ENCODE measurements around the gene NFATC1. TPM values are rescaled to one million over a fixed set of nuclear protein-coding genes. Genes with fewer than 3 reads are reported as not detected.

The NFATC1 gene
- total RNA-seq, 2 donors from 2014 or later: 1.6 to 4.3 TPM

DNA sequence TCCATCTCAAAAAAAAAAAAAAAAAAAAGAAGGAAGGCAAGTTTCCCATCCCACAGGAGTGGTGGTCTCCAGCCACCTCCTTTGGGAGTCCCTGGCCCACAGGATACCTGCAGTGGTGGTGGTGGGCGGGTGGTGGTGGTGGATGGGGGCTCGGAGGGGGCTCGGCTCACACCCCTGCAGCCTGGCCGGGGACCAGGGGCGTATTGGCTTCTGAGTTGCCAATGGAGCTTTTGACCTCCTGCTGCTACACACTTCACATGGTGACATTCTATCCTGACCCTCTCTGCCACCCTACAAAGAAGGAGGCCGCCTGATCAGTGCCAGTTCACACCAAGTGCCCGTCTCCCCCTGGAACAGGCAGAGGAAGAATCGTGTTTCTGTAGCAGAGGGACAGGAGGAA is 119.6 kb downstream of the NFATC1 start:
- intact Hi-C loops (cut with DNase I): no loop called here

DNA sequence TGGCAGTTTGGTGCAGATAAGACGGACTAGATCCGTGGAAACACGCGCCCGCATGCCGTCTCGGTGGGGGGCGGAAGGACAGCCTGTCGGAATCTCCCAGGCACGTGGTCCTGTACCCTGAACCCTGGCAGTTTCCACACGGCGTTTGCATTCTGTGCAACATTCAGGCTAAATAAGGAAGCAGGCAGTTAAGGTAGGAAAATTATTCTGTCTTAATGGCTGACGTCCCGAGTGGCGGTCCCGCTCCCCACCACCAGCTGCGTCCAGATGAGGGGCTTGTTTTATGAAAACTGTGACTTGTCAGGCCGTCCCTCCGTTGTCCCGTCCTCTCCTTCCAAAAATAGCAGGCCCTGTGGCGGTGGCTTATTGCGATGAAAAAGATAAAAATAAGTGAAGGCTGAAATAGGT is 120.2 kb downstream of the NFATC1 start:
- Histone ChIP-seq H3K4me3 (no peak overlapping the region), H3K9me3 (no peaks in the 10 kb centered on the region), H3K36me3 (no peaks in the 10 kb centered on the region), H3K4me1 (no peaks in the 10 kb centered on the region), H3K27me3 (no peaks in the 10 kb centered on the region), H3K9ac (ENCODE audit: low read depth in 2 of 2, low read length in 2 of 2) (no peak overlapping the region), H3K27ac (no peak overlapping the region)
- peak; percentile 16 for DNase-seq
- intact Hi-C loops (cut with DNase I): no loop called here
- TF ChIP-seq, protein P1, sequence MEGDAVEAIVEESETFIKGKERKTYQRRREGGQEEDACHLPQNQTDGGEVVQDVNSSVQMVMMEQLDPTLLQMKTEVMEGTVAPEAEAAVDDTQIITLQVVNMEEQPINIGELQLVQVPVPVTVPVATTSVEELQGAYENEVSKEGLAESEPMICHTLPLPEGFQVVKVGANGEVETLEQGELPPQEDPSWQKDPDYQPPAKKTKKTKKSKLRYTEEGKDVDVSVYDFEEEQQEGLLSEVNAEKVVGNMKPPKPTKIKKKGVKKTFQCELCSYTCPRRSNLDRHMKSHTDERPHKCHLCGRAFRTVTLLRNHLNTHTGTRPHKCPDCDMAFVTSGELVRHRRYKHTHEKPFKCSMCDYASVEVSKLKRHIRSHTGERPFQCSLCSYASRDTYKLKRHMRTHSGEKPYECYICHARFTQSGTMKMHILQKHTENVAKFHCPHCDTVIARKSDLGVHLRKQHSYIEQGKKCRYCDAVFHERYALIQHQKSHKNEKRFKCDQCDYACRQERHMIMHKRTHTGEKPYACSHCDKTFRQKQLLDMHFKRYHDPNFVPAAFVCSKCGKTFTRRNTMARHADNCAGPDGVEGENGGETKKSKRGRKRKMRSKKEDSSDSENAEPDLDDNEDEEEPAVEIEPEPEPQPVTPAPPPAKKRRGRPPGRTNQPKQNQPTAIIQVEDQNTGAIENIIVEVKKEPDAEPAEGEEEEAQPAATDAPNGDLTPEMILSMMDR (IDR thresholded peaks at IDR 0.05): no peak

More for the DNA sequence above, 119.6 kb downstream of the NFATC1 start:
- no peaks in the 10 kb centered on the region for H3K36me3 ChIP-seq
- TF ChIP-seq, protein P1 (IDR thresholded peaks at IDR 0.05): no peak
- H3K9me3 ChIP-seq: no peaks in the 10 kb centered on the region
- H3K27ac ChIP-seq: no peak overlapping the region
- no peak overlapping the region for H3K9ac ChIP-seq (ENCODE audit: low read depth in 2 of 2, low read length in 2 of 2)
- H3K27me3 ChIP-seq: no peaks in the 10 kb centered on the region
- H3K4me1 ChIP-seq: no peaks in the 10 kb centered on the region
- no peak overlapping the region for H3K4me3 ChIP-seq
- DNase-seq: peak; percentile 9

DNA sequence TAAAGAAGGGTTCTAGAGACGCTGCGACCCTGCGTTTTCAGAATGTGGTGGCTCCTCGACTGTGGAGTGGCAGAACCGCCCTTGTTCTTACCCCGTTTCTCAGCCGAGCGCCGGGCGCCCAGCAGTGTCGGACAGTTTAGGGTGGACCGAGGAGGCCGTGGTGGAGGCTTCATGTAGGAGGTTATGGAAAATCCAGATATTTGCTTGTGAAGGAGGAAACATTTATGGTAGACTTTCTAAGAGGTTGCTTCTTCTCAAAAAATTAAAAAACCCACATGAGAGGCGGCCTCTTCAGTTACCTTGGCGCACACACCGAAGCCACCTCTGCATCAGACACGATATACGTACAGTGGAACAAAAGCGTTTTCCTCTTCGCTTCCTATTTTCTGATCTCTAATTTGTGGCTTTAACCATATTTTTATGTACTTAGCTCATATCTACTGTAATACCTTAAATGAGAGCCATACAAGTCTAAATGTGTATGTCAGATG is 120.8 kb downstream of the NFATC1 start:
- H3K36me3 ChIP-seq: no peaks in the 10 kb centered on the region
- H3K4me1 ChIP-seq: no peaks in the 10 kb centered on the region
- H3K9ac ChIP-seq (ENCODE audit: low read depth in 2 of 2, low read length in 2 of 2): no peak overlapping the region
- H3K9me3 ChIP-seq: no peaks in the 10 kb centered on the region
- H3K27me3 ChIP-seq: no peaks in the 10 kb centered on the region
- DNase-seq: peak; percentile 8
- TF ChIP-seq, protein P1 (IDR thresholded peaks at IDR 0.05): no peak
- intact Hi-C loops (cut with DNase I): no loop called here
- no peak overlapping the region for H3K4me3 ChIP-seq
- no peak overlapping the region for H3K27ac ChIP-seq

DNA sequence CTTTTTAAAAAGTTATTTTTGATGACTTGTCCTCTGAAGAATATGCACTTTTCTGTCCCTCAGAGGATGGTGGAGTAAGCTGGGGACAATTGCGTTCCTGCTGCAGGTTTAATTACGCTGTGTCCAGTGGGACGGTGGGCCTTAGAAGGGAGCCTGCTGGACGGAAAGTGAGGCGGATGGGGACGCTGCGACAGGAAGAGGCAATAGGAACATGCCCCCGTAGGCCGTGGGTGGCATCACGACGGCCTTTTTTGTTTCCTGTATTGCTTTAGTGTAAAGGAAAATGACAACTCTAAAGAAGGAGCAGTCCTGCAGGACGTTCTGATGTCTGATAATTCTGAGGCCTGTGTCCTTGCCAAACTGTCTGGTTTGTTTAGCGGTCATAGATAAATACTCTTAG is 121.6 kb downstream of the NFATC1 start:
- no peak overlapping the region for H3K4me3 ChIP-seq
- H3K27ac ChIP-seq: no peak overlapping the region
- H3K4me1 ChIP-seq: no peaks in the 10 kb centered on the region
- H3K36me3 ChIP-seq: no peaks in the 10 kb centered on the region
- peak; percentile 17 for DNase-seq
- no peaks in the 10 kb centered on the region for H3K27me3 ChIP-seq
- TF ChIP-seq, protein P1 (IDR thresholded peaks at IDR 0.05): no peak
- no peaks in the 10 kb centered on the region for H3K9me3 ChIP-seq
- no peak overlapping the region for H3K9ac ChIP-seq (ENCODE audit: low read depth in 2 of 2, low read length in 2 of 2)
- intact Hi-C loops (cut with DNase I): no loop called here

DNA sequence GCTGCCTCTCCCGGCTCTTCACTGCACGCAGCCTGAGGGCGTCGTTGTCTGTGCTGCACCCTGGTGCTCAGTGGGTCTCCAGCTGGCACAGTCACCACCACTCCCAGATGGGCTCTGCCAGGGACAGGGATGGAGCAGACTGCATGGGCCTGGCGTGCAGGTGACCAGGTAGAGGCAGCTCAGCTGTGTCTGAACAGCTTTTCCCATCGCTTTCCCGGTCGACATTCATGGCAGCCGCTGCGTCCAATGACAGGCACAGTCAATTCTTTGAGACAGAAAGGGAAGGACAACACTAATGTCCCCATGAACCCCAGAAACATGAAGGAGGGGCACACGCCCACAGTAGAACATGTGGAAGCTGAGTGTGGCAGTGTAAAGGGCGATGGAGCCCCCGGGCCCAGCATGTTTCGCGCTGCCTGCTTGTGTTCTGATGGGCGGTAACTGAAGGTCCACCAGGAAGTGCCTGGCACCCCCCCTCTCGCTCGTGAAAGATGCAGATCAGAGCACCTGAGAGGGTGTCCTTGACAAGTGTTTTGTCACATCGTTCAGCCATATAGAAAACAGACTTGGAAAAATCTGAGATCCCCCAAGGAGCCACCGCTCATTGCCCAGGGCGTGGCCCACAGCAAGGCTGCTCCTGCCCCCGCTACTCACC is 122.4 kb downstream of the NFATC1 start:
- intact Hi-C loops (cut with DNase I): no loop called here
- no peaks in the 10 kb centered on the region for H3K4me1 ChIP-seq
- TF ChIP-seq, protein P1 (IDR thresholded peaks at IDR 0.05): no peak
- no peaks in the 10 kb centered on the region for H3K36me3 ChIP-seq
- H3K9ac ChIP-seq (ENCODE audit: low read depth in 2 of 2, low read length in 2 of 2): no peak overlapping the region
- H3K9me3 ChIP-seq: no peaks in the 10 kb centered on the region
- H3K27ac ChIP-seq: no peak overlapping the region
- H3K4me3 ChIP-seq: no peak overlapping the region
- DNase-seq: peak; percentile 13
- H3K27me3 ChIP-seq: no peaks in the 10 kb centered on the region
